SK-N-SH (cell line): Measurements from ENCODE around the gene CEP131. TPM values are rescaled to one million over a fixed set of nuclear protein-coding genes. Genes with fewer than 3 reads are reported as not detected.

Source experiments
- CTCF ChIA-PET: fragments of 300-600, 350-600 bp; formaldehyde crosslinking; extraction: SDS; loops from one replicate; lab custom pipeline; 2021; lab: Yijun Ruan, JAX
- POLR2A ChIA-PET: fragments of 350-600 bp; sonication (Branson Sonifier 250); formaldehyde crosslinking; extraction: SDS; loops from one replicate; lab custom pipeline; 2020; ENCODE audit warnings: antibody characterized with exemption, inconsistent platforms; lab: Yijun Ruan, JAX
- DNase-seq: peaks from one replicate; pipeline ENCODE4 v3.0.0; 2012
- H2AFZ ChIP-seq: fragments of 200-600 bp; sonication (generic); 2 replicates; pipeline ENCODE4 v1.8.1; 2016; ENCODE audit warnings: antibody characterized with exemption, mild to moderate bottlenecking, low read depth
- H3F3A ChIP-seq: fragments of 200-600 bp; sonication (generic); replicated peaks from 2 replicates; pipeline ENCODE3; 2016; ENCODE audit warnings: antibody characterized with exemption, mild to moderate bottlenecking; ENCODE audit not compliant: insufficient read depth
- H3K27ac ChIP-seq, 2 experiments: fragments of 200-500 bp in 1 of 2; fragments of 200-600 bp in 1 of 2; sonication (Bioruptor generic) in 1 of 2; sonication (generic), shearing (Covaris generic) in 1 of 2; 2 replicates each; pipeline versions ENCODE4 v1.5.1 to v1.6.1; 2014 to 2016; ENCODE audit warnings: low read depth in 2 of 2, inconsistent platforms in 1 of 2, low read length in 1 of 2, mild to moderate bottlenecking in 1 of 2, mixed read lengths in 1 of 2
- H3K27me3 ChIP-seq: fragments of 200-600 bp; sonication (generic), shearing (Covaris generic); 2 replicates; pipeline ENCODE4 v1.6.1; 2016; ENCODE audit warnings: mixed run types; ENCODE audit not compliant: insufficient read depth
- H3K36me3 ChIP-seq, 2 experiments: fragments of 200-500 bp in 1 of 2; fragments of 200-600 bp in 1 of 2; sonication (Bioruptor generic) in 1 of 2; sonication (generic) in 1 of 2; replicated peaks in 1 of 2; 2 replicates each; pipeline versions ENCODE3 to v1.5.1; 2014 to 2016; ENCODE audit warnings: low read length in 1 of 2, mild to moderate bottlenecking in 1 of 2; ENCODE audit not compliant: insufficient read depth in 2 of 2, control insufficient read depth in 1 of 2
- H3K4me1 ChIP-seq, 2 experiments: fragments of 200-500 bp in 1 of 2; fragments of 200-600 bp in 1 of 2; sonication (Bioruptor generic) in 1 of 2; sonication (generic), shearing (Covaris generic) in 1 of 2; 2 replicates each; pipeline versions ENCODE4 v1.5.1 to v1.6.1; 2014 to 2016; ENCODE audit warnings: low read depth in 1 of 2, low read length in 1 of 2, mixed run types in 1 of 2; ENCODE audit not compliant: insufficient read depth in 2 of 2, control insufficient read depth in 1 of 2
- H3K4me2 ChIP-seq: fragments of 200-600 bp; sonication (generic), shearing (Covaris generic); 2 replicates; pipeline ENCODE4 v1.6.1; 2017; ENCODE audit warnings: mixed run types
- H3K4me3 ChIP-seq, 2 experiments: fragments of 200-500 bp in 1 of 2; fragments of 200-600 bp in 1 of 2; sonication (Bioruptor generic) in 1 of 2; sonication (generic), shearing (Covaris generic) in 1 of 2; 2 replicates each; pipeline versions ENCODE4 v1.5.1 to v1.8.1; 2014 to 2016; ENCODE audit warnings: low read depth in 2 of 2, inconsistent platforms in 1 of 2, low read length in 1 of 2, mild to moderate bottlenecking in 1 of 2, mixed read lengths in 1 of 2, moderate library complexity in 1 of 2
- H3K79me2 ChIP-seq: fragments of 200-600 bp; sonication (generic); 2 replicates; pipeline ENCODE4 v1.8.1; 2017; ENCODE audit warnings: mild to moderate bottlenecking; ENCODE audit not compliant: insufficient read depth
- H3K9ac ChIP-seq: fragments of 200-600 bp; sonication (generic); 2 replicates; pipeline ENCODE4 v1.6.1; 2017; ENCODE audit warnings: mixed run types
- H3K9me2 ChIP-seq: fragments of 200-600 bp; sonication (generic); 2 replicates; pipeline ENCODE4 v1.6.1; 2017; ENCODE audit warnings: mixed run types
- H3K9me3 ChIP-seq: fragments of 200-600 bp; sonication (generic); 2 replicates; pipeline ENCODE4 v1.6.1; 2017; ENCODE audit warnings: mixed run types, mild to moderate bottlenecking, moderate library complexity
- H4K20me1 ChIP-seq: fragments of 200-600 bp; sonication (generic); 2 replicates; pipeline ENCODE4 v1.6.1; 2017; ENCODE audit warnings: mild to moderate bottlenecking, mixed run types; ENCODE audit not compliant: insufficient read depth
- CHD2 ChIP-seq: fragments of 150-350 bp; IDR thresholded peaks from 2 replicates; pipeline ENCODE4 v1.6.1; 2018; ENCODE audit warnings: low read length; ENCODE audit not compliant: partially characterized antibody
- GATA2 ChIP-seq: sonication (generic); formaldehyde crosslinking; IDR thresholded peaks from 2 replicates; pipeline ENCODE4 v1.5.0; 2020; ENCODE audit warnings: mild to moderate bottlenecking, missing genetic modification reagents
- MEF2A ChIP-seq: IDR thresholded peaks from 2 replicates; pipeline ENCODE4 v1.4.0; 2012; ENCODE audit warnings: low read depth, borderline replicate concordance
- MXI1 ChIP-seq: IDR thresholded peaks from 2 replicates; pipeline ENCODE4 v1.6.1; 2012; ENCODE audit warnings: mild to moderate bottlenecking, low read depth, low read length, improper control_type of control experiment
- NRF1 ChIP-seq: IDR thresholded peaks from 2 replicates; pipeline ENCODE4 v1.6.1; 2012; ENCODE audit warnings: low read depth, mild to moderate bottlenecking, low read length
- RAD21 ChIP-seq: IDR thresholded peaks from 2 replicates; pipeline ENCODE4 v1.6.1; 2012; ENCODE audit warnings: mild to moderate bottlenecking, low read length
- RFX5 ChIP-seq: IDR thresholded peaks from 2 replicates; pipeline ENCODE4 v1.6.1; 2012; ENCODE audit warnings: mild to moderate bottlenecking, improper control_type of control experiment, low read length
- RXRA ChIP-seq: IDR thresholded peaks from 2 replicates; pipeline ENCODE4 v1.4.0; 2012; ENCODE audit warnings: low read depth, mild to moderate bottlenecking, borderline replicate concordance
- TCF12 ChIP-seq: IDR thresholded peaks from 2 replicates; pipeline ENCODE4 v1.4.0; 2012
- WGBS: methylation state at CpG from one replicate; pipeline ENCODE4 v1.1.6; 2017; ENCODE audit warnings: low lambda C conversion rate; 5-methylcytosine and 5-hydroxymethylcytosine counted together
- polyA plus RNA-seq, 3 experiments: library from polyadenylated mRNA; depleted of rRNA; stranded (reverse); fragments of >200 nt; gene quantifications; 2 replicates each; pipeline ENCODE4 v1.2.3, GENCODE V29; 2012
- TF ChIP-seq, protein P1 (sequence below): fragments of 200-600 bp; sonication (generic); IDR thresholded peaks from 2 replicates; pipeline ENCODE4 v1.6.1; 2017; ENCODE audit warnings: antibody characterized with exemption, mild to moderate bottlenecking, moderate library complexity
- TF ChIP-seq, protein P2 (sequence below): fragments of 150-350 bp; IDR thresholded peaks from 2 replicates; pipeline ENCODE4 v1.6.1; 2016; ENCODE audit warnings: mild to moderate bottlenecking, low read depth, low read length
- TF ChIP-seq, protein P3 (sequence below): IDR thresholded peaks from 2 replicates; pipeline ENCODE4 v1.4.0; 2012; ENCODE audit warnings: low read depth
- TF ChIP-seq, protein P4 (sequence below): IDR thresholded peaks from 2 replicates; pipeline ENCODE4 v1.6.1; 2012; ENCODE audit warnings: mild to moderate bottlenecking, low read depth, low read length, moderate library complexity
- TF ChIP-seq, protein P5 (sequence below): IDR thresholded peaks from 2 replicates; pipeline ENCODE4; 2012

CEP131 gene
- polyA plus RNA-seq, 1 of the 3 experiments (the other 2 are of a cell fraction): 34.8 TPM

DNA sequence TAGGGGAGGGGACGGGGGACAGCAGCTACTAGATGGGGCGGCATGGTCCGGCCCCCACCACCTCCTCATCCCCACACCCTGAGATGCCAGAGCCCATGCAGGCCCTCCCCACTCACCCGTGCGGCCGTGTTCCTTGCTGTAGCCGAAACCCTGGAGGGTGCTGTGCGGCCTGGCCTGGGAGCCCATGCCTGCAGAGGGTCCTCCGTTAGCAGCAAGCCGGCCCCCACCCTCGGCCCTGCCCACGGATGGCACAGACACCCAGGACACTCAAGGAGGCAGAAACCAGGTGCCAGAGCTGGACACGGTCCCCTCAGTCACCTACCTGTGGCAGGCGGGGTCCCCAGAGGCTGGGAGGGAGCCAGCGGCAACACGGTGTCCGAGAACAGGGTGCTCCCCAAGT lies 10.6 kb upstream of the CEP131 start:
- Histone ChIP-seq H3K4me1 (peaks cover 0 to 13% of the 10 kb centered on the region in 2 experiments; a peak in 2 of 4 replicates), H3K36me3 (peaks cover 0 to 45% of the 10 kb centered on the region in 2 experiments), H3K79me2 (peaks cover 23% of the 10 kb centered on the region), H3K4me2 (no peak overlapping the region), H3F3A (no peaks in the 10 kb centered on the region), H2AFZ (no peak overlapping the region), H3K27me3 (no peaks in the 10 kb centered on the region), H3K4me3 (no peak overlapping the region), H3K9me2 (no peaks in the 10 kb centered on the region), H4K20me1 (no peaks in the 10 kb centered on the region), H3K9ac (no peak overlapping the region), H3K9me3 (no peaks in the 10 kb centered on the region), H3K27ac (no peak overlapping the region)
- DNase-seq: no peak
- ChIA-PET POLR2A (interaction anchor here (1.3 kb wide), 1 partner anchor 10 kb away, joined by 4 read pairs; the partner anchor contains the start of gene CEP131), CTCF (interaction anchor here (1.5 to 12.8 kb wide), 2 partner anchors 59 to 90 kb away, joined by 3 to 133 read pairs; no protein-coding TSS in a partner anchor)
- no peak for TF ChIP-seq MXI1
- no peak for TF ChIP-seq RAD21
- TF ChIP-seq, protein P1, sequence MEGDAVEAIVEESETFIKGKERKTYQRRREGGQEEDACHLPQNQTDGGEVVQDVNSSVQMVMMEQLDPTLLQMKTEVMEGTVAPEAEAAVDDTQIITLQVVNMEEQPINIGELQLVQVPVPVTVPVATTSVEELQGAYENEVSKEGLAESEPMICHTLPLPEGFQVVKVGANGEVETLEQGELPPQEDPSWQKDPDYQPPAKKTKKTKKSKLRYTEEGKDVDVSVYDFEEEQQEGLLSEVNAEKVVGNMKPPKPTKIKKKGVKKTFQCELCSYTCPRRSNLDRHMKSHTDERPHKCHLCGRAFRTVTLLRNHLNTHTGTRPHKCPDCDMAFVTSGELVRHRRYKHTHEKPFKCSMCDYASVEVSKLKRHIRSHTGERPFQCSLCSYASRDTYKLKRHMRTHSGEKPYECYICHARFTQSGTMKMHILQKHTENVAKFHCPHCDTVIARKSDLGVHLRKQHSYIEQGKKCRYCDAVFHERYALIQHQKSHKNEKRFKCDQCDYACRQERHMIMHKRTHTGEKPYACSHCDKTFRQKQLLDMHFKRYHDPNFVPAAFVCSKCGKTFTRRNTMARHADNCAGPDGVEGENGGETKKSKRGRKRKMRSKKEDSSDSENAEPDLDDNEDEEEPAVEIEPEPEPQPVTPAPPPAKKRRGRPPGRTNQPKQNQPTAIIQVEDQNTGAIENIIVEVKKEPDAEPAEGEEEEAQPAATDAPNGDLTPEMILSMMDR: no peak
- TF ChIP-seq RXRA: no peak
- TF ChIP-seq, protein P2, sequence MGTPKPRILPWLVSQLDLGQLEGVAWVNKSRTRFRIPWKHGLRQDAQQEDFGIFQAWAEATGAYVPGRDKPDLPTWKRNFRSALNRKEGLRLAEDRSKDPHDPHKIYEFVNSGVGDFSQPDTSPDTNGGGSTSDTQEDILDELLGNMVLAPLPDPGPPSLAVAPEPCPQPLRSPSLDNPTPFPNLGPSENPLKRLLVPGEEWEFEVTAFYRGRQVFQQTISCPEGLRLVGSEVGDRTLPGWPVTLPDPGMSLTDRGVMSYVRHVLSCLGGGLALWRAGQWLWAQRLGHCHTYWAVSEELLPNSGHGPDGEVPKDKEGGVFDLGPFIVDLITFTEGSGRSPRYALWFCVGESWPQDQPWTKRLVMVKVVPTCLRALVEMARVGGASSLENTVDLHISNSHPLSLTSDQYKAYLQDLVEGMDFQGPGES: no peak
- TF ChIP-seq MEF2A: no peak
- TF ChIP-seq TCF12: no peak
- TF ChIP-seq, protein P3, sequence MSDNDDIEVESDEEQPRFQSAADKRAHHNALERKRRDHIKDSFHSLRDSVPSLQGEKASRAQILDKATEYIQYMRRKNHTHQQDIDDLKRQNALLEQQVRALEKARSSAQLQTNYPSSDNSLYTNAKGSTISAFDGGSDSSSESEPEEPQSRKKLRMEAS: no peak
- TF ChIP-seq GATA2 (CRISPR knock-in tag): no peak
- TF ChIP-seq, protein P4, sequence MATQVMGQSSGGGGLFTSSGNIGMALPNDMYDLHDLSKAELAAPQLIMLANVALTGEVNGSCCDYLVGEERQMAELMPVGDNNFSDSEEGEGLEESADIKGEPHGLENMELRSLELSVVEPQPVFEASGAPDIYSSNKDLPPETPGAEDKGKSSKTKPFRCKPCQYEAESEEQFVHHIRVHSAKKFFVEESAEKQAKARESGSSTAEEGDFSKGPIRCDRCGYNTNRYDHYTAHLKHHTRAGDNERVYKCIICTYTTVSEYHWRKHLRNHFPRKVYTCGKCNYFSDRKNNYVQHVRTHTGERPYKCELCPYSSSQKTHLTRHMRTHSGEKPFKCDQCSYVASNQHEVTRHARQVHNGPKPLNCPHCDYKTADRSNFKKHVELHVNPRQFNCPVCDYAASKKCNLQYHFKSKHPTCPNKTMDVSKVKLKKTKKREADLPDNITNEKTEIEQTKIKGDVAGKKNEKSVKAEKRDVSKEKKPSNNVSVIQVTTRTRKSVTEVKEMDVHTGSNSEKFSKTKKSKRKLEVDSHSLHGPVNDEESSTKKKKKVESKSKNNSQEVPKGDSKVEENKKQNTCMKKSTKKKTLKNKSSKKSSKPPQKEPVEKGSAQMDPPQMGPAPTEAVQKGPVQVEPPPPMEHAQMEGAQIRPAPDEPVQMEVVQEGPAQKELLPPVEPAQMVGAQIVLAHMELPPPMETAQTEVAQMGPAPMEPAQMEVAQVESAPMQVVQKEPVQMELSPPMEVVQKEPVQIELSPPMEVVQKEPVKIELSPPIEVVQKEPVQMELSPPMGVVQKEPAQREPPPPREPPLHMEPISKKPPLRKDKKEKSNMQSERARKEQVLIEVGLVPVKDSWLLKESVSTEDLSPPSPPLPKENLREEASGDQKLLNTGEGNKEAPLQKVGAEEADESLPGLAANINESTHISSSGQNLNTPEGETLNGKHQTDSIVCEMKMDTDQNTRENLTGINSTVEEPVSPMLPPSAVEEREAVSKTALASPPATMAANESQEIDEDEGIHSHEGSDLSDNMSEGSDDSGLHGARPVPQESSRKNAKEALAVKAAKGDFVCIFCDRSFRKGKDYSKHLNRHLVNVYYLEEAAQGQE: no peak
- TF ChIP-seq RFX5: no peak
- TF ChIP-seq, protein P5, sequence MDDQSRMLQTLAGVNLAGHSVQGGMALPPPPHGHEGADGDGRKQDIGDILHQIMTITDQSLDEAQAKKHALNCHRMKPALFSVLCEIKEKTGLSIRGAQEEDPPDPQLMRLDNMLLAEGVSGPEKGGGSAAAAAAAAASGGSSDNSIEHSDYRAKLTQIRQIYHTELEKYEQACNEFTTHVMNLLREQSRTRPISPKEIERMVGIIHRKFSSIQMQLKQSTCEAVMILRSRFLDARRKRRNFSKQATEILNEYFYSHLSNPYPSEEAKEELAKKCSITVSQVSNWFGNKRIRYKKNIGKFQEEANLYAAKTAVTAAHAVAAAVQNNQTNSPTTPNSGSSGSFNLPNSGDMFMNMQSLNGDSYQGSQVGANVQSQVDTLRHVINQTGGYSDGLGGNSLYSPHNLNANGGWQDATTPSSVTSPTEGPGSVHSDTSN: no peak
- no peak for TF ChIP-seq NRF1
- no peak for TF ChIP-seq CHD2
- 97% methylated on average over 10 of the region's 17 CpGs for WGBS
